Activated naive CD4-positive, alpha-beta T cell treated with anti-CD3 and anti-CD28 coated beads, Interleukin-2, amount 50 U/mL, for 16 hours (primary cell): ENCODE results near the gene EDRF1.
"Not testable (repeated sequence)": the region's sequence is repeated elsewhere in the genome, so short reads cannot be mapped to it uniquely, and the experiment has no call there.

ENCODE experiments used
- DNase-seq: peaks from one replicate; pipeline ENCODE4 v3.0.0-alpha.2; 2020

EDRF1 gene

GRCh38 chr10:125709553-125710474, 9.7 kb upstream of the EDRF1 start:
- no peak for DNase-seq

DNA sequence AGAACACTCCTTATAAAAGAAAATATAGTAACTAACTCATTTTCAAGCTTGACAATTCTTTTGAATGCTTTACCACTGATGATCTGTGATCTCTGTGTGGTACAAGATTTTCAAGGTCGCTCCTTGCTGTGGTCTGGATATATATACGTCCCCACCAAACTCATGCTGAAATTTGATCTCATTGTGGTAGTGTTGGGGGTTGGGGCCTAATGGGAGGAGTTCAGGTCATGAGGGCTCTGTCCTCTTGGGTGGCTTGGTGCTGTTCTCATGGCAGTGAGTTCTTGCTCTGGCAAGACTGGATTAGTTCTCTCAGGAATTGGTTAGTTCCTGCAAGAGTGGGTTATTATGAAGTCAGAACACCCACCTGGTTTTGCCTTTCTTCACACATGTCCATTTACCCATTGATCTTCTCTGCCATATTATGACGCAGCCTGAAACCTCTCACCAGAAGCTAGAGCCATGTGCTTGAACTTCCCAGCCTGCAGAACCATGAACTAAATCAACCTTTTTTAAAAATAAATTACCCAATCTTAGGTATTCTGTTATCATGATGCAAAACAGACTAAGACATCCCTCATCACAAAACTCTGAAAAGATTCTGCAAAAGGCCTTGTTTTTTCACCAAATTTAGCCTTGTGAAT, 8.3 kb upstream of the EDRF1 start:
- no peak for DNase-seq

DNA sequence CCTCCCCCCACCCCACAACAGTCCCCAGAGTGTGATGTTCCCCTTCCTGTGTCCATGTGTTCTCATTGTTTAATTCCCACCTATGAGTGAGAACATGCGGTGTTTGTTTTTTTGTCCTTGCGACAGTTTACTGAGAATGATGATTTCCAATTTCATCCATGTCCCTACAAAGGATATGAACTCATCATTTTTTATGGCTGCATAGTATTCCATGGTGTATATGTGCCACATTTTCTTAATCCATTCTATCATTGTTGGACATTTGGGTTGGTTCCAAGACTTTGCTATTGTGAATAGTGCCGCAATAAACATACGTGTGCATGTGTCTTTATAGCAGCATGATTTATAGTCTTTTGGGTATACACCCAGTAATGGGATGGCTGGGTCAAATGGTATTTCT, 4.8 kb upstream of the EDRF1 start:
- DNase-seq: not testable (repeated sequence)

DNA sequence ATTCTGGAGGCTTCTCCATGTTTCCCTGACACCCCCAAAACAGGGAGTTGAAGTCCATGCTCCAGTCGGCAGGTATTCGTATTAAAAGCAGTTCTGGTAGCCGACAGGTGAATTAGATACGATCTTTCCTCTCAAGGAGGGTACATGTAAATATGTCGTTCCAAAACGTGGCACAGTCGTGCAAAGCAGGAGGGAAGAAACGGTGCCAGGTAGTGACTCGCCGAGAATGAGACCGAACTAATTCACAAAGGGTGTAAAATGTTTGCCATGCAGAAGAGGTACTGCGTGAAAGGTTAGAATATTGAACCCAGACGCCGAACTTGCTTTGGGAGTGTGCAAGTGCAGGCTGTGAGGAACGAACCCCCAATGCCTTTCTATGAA, 483 bp downstream of the EDRF1 start:
- DNase-seq: no peak

DNA sequence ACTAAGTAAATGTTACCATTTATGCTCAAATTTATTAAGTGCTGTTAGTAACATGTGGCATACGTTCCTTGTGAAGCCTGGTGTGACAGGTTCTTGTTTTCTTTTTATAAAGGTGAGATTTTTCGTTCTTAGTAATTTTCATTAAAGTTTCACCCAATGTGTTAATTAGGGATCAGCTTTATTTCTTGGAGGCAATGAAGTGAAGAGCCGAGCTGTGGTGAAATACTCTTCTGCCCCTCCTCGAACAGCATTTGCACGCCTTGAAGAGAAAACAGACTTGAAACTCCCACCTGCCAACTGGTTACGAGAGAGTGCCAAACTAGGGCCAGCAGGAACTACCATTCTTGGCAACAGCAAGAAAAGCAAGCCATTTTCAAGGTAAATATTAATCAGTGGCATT, 1.5 kb downstream of the EDRF1 start:
- DNase-seq: no peak

DNA sequence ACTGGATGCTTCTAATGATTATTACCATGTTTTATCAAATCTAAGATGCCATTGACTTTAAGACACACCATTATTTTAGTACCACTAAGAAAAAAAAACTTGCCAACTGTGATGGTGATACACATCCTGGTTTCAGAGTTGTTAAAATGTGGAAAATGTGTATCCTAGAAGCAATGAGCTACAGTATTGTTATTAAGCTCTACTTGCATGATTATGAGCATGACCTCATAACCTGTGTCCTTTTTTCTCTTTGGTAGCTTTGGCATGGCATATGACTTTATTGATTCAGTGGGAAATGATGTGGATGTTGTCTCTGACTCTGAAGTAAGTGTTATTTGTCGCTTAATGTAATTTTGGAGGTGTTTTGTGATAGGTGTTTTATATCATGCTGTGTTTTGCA, 3.3 kb downstream of the EDRF1 start:
- no peak for DNase-seq

- DNase-seq: no peak
Observed at GRCh38 chr10:125726914-125727313, 7.4 kb downstream of the EDRF1 start.

- no peak for DNase-seq
Observed at GRCh38 chr10:125727436-125727835, 7.9 kb downstream of the EDRF1 start.

DNA sequence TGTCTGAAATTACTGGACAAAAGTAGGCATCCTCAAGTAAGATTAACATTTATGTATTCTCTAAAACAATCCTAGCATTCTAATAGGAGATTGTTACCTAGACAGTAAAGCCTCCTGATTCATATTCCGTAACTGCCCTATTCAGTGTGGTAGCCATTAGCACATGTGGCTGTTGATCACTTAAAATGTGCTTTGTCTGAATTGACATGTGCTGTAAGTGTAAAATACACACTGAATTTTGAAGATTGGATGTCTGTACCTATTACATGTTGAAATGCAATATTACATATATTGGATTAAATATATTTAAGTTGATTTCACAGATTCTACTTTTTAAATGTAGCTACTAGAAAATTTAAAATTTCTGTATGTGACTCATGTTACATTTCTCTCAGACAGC, 14.6 kb downstream of the EDRF1 start:
- DNase-seq: no peak

GRCh38 chr10:125734823-125735222, 15.3 kb downstream of the EDRF1 start:
- no peak for DNase-seq

- DNase-seq: no peak
Observed at GRCh38 chr10:125738206-125738605, 18.7 kb downstream of the EDRF1 start.

DNA sequence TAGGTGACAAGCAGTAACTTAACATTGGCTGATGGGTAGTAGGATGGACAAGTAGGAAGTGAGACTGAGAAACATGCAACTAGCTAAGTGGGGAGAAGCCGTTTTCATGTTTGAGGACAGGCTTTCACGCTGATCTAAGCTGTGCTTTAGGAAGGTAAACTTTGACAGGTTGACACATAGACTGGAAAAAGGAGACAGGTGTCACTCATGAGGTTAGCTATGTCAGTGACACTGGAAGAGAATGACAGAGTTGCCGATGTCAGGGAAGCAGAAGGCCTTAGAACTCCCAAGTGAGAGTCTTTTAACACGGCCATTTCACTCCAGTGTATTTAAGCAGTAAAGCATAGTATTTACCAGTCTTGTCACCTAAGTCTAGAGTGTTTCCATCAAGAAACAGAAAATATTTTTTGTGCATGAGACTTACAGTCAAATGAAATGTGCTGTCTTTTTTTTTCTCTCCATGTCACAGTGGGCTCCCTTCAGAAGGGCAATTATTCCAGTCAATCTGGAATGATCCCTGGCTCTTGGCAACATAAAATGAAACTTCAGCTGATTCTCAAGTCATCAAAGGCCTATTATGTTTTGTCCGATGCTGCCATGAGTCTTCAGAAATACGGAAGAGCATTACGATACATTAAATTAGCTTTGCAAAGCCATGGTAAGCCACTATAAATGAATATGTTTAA, 20.6 kb downstream of the EDRF1 start:
- no peak for DNase-seq

GRCh38 chr10:125742465-125742864, 23.0 kb downstream of the EDRF1 start:
- no peak for DNase-seq

- no peak for DNase-seq
Observed at GRCh38 chr10:125744909-125745308, 25.4 kb downstream of the EDRF1 start.

DNA sequence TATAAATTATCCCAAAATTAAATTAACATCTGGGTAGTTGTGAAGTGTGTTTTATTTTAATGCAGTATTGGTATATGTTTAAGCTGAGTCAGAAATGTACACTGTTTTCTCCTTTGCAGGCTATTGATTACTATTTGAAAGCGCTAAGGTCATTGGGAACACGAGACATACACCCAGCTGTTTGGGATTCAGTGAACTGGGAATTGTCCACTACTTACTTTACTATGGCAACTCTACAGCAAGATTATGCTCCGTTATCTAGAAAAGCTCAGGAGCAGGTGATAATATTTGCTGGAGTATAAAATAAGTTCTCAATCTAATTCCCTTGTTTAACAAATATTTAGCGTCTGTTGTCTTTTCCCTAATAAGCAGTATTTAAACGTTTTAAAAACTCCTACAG, 27.9 kb downstream of the EDRF1 start:
- DNase-seq: no peak

- DNase-seq: no peak
Observed at GRCh38 chr10:125756196-125756595, 36.7 kb downstream of the EDRF1 start.

GRCh38 chr10:125756853-125757487, 37.5 kb downstream of the EDRF1 start:
- no peak for DNase-seq

- DNase-seq: no peak
Observed at GRCh38 chr10:125757742-125758141, 38.2 kb downstream of the EDRF1 start.

- no peak for DNase-seq
Observed at GRCh38 chr10:125761961-125762360, 42.5 kb downstream of the EDRF1 start.

DNA sequence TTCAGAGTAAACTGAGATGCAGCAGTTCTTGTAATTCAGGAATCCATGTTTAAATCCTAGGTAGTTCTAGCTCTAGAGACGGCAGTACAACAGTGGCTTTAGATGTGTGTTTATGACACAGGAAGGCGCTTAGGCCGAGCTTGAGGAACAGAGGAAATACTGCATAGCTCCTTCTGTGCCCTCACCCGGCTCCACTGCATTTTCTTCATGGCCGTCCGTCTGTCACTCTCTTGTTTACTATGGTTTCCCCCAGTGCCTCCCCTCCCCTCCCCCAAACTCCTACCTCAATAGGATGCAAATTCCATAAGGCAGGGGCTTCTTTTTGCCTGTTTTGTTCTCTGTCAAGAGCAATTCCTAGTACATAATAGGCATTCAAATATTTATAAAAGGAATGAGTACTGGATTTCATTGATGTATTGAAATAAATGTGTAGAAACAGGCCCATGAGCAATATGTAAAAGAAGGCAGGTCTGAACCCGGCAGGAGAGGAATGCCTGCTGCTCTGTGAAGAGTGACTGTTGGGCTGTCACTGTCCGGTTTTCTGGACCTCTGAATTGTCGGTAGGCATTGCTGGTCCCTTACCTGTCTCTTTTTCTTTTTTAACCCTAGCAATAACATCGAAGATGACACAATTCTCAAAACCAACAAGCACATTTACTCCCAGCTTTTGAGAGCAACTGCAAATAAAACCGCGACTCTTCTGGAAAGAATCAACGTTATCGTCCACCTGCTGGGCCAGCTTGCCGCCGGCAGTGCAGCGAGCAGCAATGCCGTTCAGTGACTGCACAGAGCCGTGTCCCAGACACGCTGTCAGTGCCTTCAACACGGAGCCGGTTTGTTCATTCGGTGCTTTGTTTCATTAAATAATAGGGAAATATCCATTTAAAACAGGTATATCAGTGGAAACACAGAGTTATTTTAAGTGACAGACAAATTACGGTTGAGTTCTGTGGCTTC, 43.5 kb downstream of the EDRF1 start:
- DNase-seq: no peak

- no peak for DNase-seq
Observed at GRCh38 chr10:125765835-125766234, 46.3 kb downstream of the EDRF1 start.

DNA sequence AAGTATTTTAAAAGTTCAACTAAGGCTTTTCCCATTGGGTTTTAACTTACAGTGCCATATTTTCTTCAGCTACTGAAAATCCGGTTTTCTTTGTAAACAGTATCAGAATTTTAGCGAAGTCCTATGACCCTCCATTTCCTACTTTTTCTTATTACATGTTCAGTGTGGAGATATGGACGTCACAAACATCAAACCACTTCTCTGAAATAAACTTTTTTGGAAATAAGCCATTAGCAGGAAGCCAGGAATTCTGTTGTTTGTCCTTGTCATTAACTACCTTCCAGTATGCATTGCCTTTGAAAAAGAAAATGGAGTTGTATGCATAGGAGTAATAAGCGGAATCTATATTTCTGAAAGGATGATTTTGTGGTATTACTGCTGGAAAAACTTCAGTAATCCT, 47.0 kb downstream of the EDRF1 start:
- no peak for DNase-seq
